Trophoblast cell (in vitro differentiated cells and primary cell): ENCODE measurements around the gene SLCO2A1.

Source experiments
- DNase-seq, 2 donors: peaks; one replicate each; pipeline ENCODE4 v3.0.0-alpha.2; 2016
- H2AFZ ChIP-seq: 2 replicates; pipeline ENCODE4 v1.6.1; 2013; ENCODE audit warnings: low read length, moderate library complexity, mild to moderate bottlenecking; ENCODE audit not compliant: insufficient read depth, poor library complexity
- H2AK5ac ChIP-seq: 2 replicates; pipeline ENCODE4 v1.6.1; 2013; ENCODE audit warnings: mild to moderate bottlenecking, low read length
- H2BK120ac ChIP-seq: 2 replicates; pipeline ENCODE4 v1.6.1; 2013; ENCODE audit warnings: low read length, mild to moderate bottlenecking, moderate library complexity; ENCODE audit not compliant: insufficient read depth, poor library complexity
- H2BK12ac ChIP-seq: 2 replicates; pipeline ENCODE4 v1.6.1; 2013; ENCODE audit warnings: mild to moderate bottlenecking, low read length, moderate library complexity
- H2BK5ac ChIP-seq: 2 replicates; pipeline ENCODE4 v1.6.1; 2013; ENCODE audit warnings: low read length, low read depth, moderate library complexity, mild to moderate bottlenecking; ENCODE audit not compliant: poor library complexity
- H3K14ac ChIP-seq: 2 replicates; pipeline ENCODE4 v1.6.1; 2013; ENCODE audit warnings: mild to moderate bottlenecking, low read length
- H3K18ac ChIP-seq: 2 replicates; pipeline ENCODE4 v1.6.1; 2013; ENCODE audit warnings: mild to moderate bottlenecking, low read length
- H3K23ac ChIP-seq: 2 replicates; pipeline ENCODE4 v1.6.1; 2013; ENCODE audit warnings: low read length
- H3K27ac ChIP-seq: 2 replicates; pipeline ENCODE4 v1.5.1; 2013; ENCODE audit warnings: low read depth, mild to moderate bottlenecking, inconsistent platforms, low read length, moderate library complexity
- H3K27me3 ChIP-seq: 2 replicates; pipeline ENCODE4 v1.6.1; 2013; ENCODE audit warnings: inconsistent platforms, mild to moderate bottlenecking, low read length, moderate library complexity; ENCODE audit not compliant: insufficient read depth
- H3K36me3 ChIP-seq, 2 experiments: 1 replicate in 1 of 2; 2 replicates in 1 of 2; pipeline ENCODE4 v1.6.1; 2013; ENCODE audit warnings: low read length in 2 of 2, mild to moderate bottlenecking in 2 of 2, moderate library complexity in 1 of 2; ENCODE audit not compliant: insufficient read depth in 2 of 2, control insufficient read depth in 1 of 2
- H3K4ac ChIP-seq: 2 replicates; pipeline ENCODE4 v1.6.1; 2013; ENCODE audit warnings: low read depth, mild to moderate bottlenecking, low read length, moderate library complexity
- H3K4me1 ChIP-seq, 2 experiments: 1 replicate in 1 of 2; 2 replicates in 1 of 2; pipeline ENCODE4 v1.6.1; 2013; ENCODE audit warnings: low read length in 2 of 2, mild to moderate bottlenecking in 2 of 2, moderate library complexity in 1 of 2; ENCODE audit not compliant: insufficient read depth in 2 of 2, control insufficient read depth in 1 of 2
- H3K4me2 ChIP-seq: 2 replicates; pipeline ENCODE4 v1.6.1; 2013; ENCODE audit warnings: inconsistent platforms, mild to moderate bottlenecking, low read length, moderate library complexity
- H3K4me3 ChIP-seq: 2 replicates; pipeline ENCODE4 v1.5.1; 2013; ENCODE audit warnings: mild to moderate bottlenecking, low read depth, low read length, inconsistent platforms
- H3K79me1 ChIP-seq: one replicate; pipeline ENCODE4 v1.6.1; 2013; ENCODE audit warnings: low read length
- H3K79me2 ChIP-seq: 2 replicates; pipeline ENCODE4 v1.6.1; 2013; ENCODE audit warnings: low read length, mild to moderate bottlenecking; ENCODE audit not compliant: control insufficient read depth, insufficient read depth, poor library complexity
- H3K9ac ChIP-seq: 2 replicates; pipeline ENCODE4 v1.6.1; 2013; ENCODE audit warnings: mild to moderate bottlenecking, low read length
- H3K9me3 ChIP-seq: 2 replicates; pipeline ENCODE4 v1.6.1; 2013; ENCODE audit warnings: low read depth, mild to moderate bottlenecking, control low read depth, inconsistent platforms, low read length; ENCODE audit not compliant: insufficient read depth
- H4K12ac ChIP-seq: 2 replicates; pipeline ENCODE4 v1.6.1; 2013; ENCODE audit warnings: low read depth, mild to moderate bottlenecking, low read length, moderate library complexity
- H4K8ac ChIP-seq: 2 replicates; pipeline ENCODE4 v1.6.1; 2013; ENCODE audit warnings: low read depth, mild to moderate bottlenecking, low read length, moderate library complexity
- H4K91ac ChIP-seq: one replicate; pipeline ENCODE4 v1.6.1; 2013; ENCODE audit warnings: low read depth, mild to moderate bottlenecking, low read length, moderate library complexity
- WGBS: extraction: QIAGEN DNeasy Blood & Tissue Kit; methylation state at CpG from one replicate; pipeline ENCODE4 v1.1.7; 2013; ENCODE audit warnings: missing lambda C conversion rate; ENCODE audit not compliant: insufficient read length, insufficient coverage; ENCODE audit errors: extremely low coverage; 5-methylcytosine and 5-hydroxymethylcytosine counted together

The SLCO2A1 gene

GRCh38 chr3:133882986-133883586, 146.6 kb downstream of the SLCO2A1 start:
- no peak overlapping the region for H4K91ac ChIP-seq
- no peaks in the 10 kb centered on the region for H3K79me1 ChIP-seq
- peaks cover 2 to 5% of the 10 kb centered on the region in 2 experiments for H3K4me1 ChIP-seq
- H4K12ac ChIP-seq = no peak overlapping the region
- no CpG with 5 or more reads among the region's 3 CpGs for WGBS
- no peak overlapping the region for H4K8ac ChIP-seq
- H3K9me3 ChIP-seq = peaks cover 4% of the 10 kb centered on the region
- no peak overlapping the region for H3K18ac ChIP-seq
- H2BK5ac ChIP-seq = no peak overlapping the region
- no peak overlapping the region for H2BK12ac ChIP-seq
- no peak overlapping the region for H2BK120ac ChIP-seq
- no peaks in the 10 kb centered on the region for H3K79me2 ChIP-seq
- no peak overlapping the region for H3K4me3 ChIP-seq
- H3K4ac ChIP-seq = no peak overlapping the region
- no peak overlapping the region for H3K27ac ChIP-seq
- H3K9ac ChIP-seq = no peak overlapping the region
- H3K27me3 ChIP-seq = no peaks in the 10 kb centered on the region
- H3K36me3 ChIP-seq = no peaks in the 10 kb centered on the region
- no peak overlapping the region for H2AFZ ChIP-seq
- H3K4me2 ChIP-seq = no peak overlapping the region
- H3K14ac ChIP-seq = no peak overlapping the region
- no peak for DNase-seq
- no peak overlapping the region for H3K23ac ChIP-seq
- H2AK5ac ChIP-seq = no peak overlapping the region

GRCh38 chr3:133881939-133882825, 147.5 kb downstream of the SLCO2A1 start:
- no peak overlapping the region for H3K23ac ChIP-seq
- H4K12ac ChIP-seq = no peak overlapping the region
- no peaks in the 10 kb centered on the region for H3K79me1 ChIP-seq
- H4K91ac ChIP-seq = no peak overlapping the region
- no peak overlapping the region for H3K4ac ChIP-seq
- H3K18ac ChIP-seq = no peak overlapping the region
- WGBS = no CpG with 5 or more reads among the region's 5 CpGs
- no peaks in the 10 kb centered on the region for H3K27me3 ChIP-seq
- peak; percentile 34 to 64 for DNase-seq
- H3K4me1 ChIP-seq = peaks cover 0 to 2% of the 10 kb centered on the region in 2 experiments
- H3K9me3 ChIP-seq = peaks cover 4% of the 10 kb centered on the region
- H2BK12ac ChIP-seq = no peak overlapping the region
- no peak overlapping the region for H3K27ac ChIP-seq
- H4K8ac ChIP-seq = no peak overlapping the region
- no peak overlapping the region for H3K4me2 ChIP-seq
- H2BK120ac ChIP-seq = no peak overlapping the region
- no peaks in the 10 kb centered on the region for H3K79me2 ChIP-seq
- H3K14ac ChIP-seq = no peak overlapping the region
- H3K9ac ChIP-seq = no peak overlapping the region
- H3K36me3 ChIP-seq = no peaks in the 10 kb centered on the region
- H2AFZ ChIP-seq = no peak overlapping the region
- no peak overlapping the region for H2BK5ac ChIP-seq
- no peak overlapping the region for H3K4me3 ChIP-seq
- H2AK5ac ChIP-seq = no peak overlapping the region

GRCh38 chr3:133881492-133881891, 148.2 kb downstream of the SLCO2A1 start:
- no peaks in the 10 kb centered on the region for H3K79me1 ChIP-seq
- peaks cover 0 to 2% of the 10 kb centered on the region in 2 experiments for H3K4me1 ChIP-seq
- no peak overlapping the region for H2BK12ac ChIP-seq
- peaks cover 4% of the 10 kb centered on the region for H3K9me3 ChIP-seq
- WGBS = no CpG with 5 or more reads among the region's 1 CpG
- no peak overlapping the region for H3K4me2 ChIP-seq
- no peak overlapping the region for H3K23ac ChIP-seq
- no peaks in the 10 kb centered on the region for H3K36me3 ChIP-seq
- no peak overlapping the region for H2AK5ac ChIP-seq
- no peak overlapping the region for H4K91ac ChIP-seq
- no peak overlapping the region for H3K4me3 ChIP-seq
- no peak overlapping the region for H3K14ac ChIP-seq
- H4K8ac ChIP-seq = no peak overlapping the region
- H3K4ac ChIP-seq = no peak overlapping the region
- no peak overlapping the region for H3K9ac ChIP-seq
- H2BK5ac ChIP-seq = no peak overlapping the region
- no peak overlapping the region for H2BK120ac ChIP-seq
- no peak for DNase-seq
- H3K18ac ChIP-seq = no peak overlapping the region
- no peaks in the 10 kb centered on the region for H3K27me3 ChIP-seq
- H3K27ac ChIP-seq = no peak overlapping the region
- no peak overlapping the region for H2AFZ ChIP-seq
- H4K12ac ChIP-seq = no peak overlapping the region
- no peaks in the 10 kb centered on the region for H3K79me2 ChIP-seq

- no peak overlapping the region for H3K4me3 ChIP-seq
- H2AFZ ChIP-seq = no peak overlapping the region
- H3K79me2 ChIP-seq = no peaks in the 10 kb centered on the region
- H3K27me3 ChIP-seq = no peaks in the 10 kb centered on the region
- no peak for DNase-seq
- WGBS = no CpG with 5 or more reads among the region's 4 CpGs
- no peak overlapping the region for H3K4me2 ChIP-seq
- no peak overlapping the region for H2BK5ac ChIP-seq
- H3K36me3 ChIP-seq = no peaks in the 10 kb centered on the region
- H3K23ac ChIP-seq = no peak overlapping the region
- H3K4ac ChIP-seq = no peak overlapping the region
- H3K4me1 ChIP-seq = peaks cover 0 to 2% of the 10 kb centered on the region in 2 experiments
- H4K91ac ChIP-seq = no peak overlapping the region
- no peak overlapping the region for H4K8ac ChIP-seq
- H2AK5ac ChIP-seq = no peak overlapping the region
- H3K9ac ChIP-seq = no peak overlapping the region
- peaks cover 4% of the 10 kb centered on the region for H3K9me3 ChIP-seq
- H2BK12ac ChIP-seq = no peak overlapping the region
- no peaks in the 10 kb centered on the region for H3K79me1 ChIP-seq
- no peak overlapping the region for H2BK120ac ChIP-seq
- no peak overlapping the region for H3K27ac ChIP-seq
- H4K12ac ChIP-seq = no peak overlapping the region
- H3K18ac ChIP-seq = no peak overlapping the region
- H3K14ac ChIP-seq = no peak overlapping the region
Measured at GRCh38 chr3:133880886-133881455, 148.8 kb downstream of the SLCO2A1 start.
